HG03025 (cell line): Measurements from ENCODE around the gene SRP9.
A peak's percentile ranks its signal among the peaks of the same experiment; 100 is the strongest.

ENCODE experiments used
- ATAC-seq: cut with Tn5 transposase; IDR thresholded peaks from one replicate; pipeline ENCODE4 v1.9.1; 2021; ENCODE audit warnings: mild to moderate bottlenecking, moderate library complexity; ENCODE audit not compliant: unreplicated experiment, low FRiP score

SRP9 gene

GRCh38 chr1:225777583-225778336, at the start of gene SRP9:
Gene SRP9, plus strand, starts transcription at chr1:225777826. Its CDS starts 115 bp downstream, at chr1:225777941.
- ATAC-seq, result peak; percentile 98

DNA sequence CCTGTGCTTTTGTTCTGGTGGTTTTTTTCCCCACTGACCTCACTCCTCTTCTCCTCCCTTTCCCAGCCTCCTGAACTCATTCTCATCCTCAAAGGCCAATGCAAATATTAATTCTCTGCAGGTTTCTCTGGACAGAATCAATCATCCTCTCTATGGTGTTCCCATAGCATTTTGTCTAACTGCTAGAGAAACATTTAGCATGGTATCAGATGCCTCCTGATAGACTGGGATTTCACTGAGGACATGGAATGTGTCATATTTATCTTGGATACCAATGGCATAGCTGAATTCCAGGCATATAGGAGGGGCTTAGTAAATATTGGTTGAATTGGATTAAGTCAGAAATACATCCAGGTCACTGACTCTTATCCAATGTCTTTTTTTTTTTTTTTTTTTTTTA, 46.1 kb upstream of the SRP9 start:
- no peak for ATAC-seq

GRCh38 chr1:225733254-225733653, 44.4 kb upstream of the SRP9 start:
- no peak for ATAC-seq

GRCh38 chr1:225735252-225736149, 42.1 kb upstream of the SRP9 start:
- ATAC-seq, result no peak

GRCh38 chr1:225736437-225737098, 41.1 kb upstream of the SRP9 start:
- ATAC-seq, result no peak

DNA sequence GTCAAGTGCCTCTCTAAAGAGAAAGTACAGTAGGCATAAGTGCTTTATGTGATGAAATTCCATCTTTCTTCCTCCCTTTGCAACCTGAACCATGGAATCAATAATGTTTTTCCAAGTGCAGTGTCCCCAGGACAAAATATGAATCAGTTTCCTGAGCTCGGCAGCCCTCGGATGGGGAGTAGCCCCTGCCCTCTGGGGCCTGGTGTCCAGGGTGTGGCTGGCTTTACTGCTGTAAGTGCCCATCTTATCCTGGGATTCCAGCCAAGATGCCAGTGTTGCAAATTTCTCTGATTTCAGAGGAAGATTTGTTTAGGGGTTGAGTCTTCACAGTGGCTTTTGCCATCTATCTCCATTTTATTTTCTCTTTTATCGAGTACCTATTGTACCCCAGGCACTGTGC, 40.5 kb upstream of the SRP9 start:
- ATAC-seq, result no peak

DNA sequence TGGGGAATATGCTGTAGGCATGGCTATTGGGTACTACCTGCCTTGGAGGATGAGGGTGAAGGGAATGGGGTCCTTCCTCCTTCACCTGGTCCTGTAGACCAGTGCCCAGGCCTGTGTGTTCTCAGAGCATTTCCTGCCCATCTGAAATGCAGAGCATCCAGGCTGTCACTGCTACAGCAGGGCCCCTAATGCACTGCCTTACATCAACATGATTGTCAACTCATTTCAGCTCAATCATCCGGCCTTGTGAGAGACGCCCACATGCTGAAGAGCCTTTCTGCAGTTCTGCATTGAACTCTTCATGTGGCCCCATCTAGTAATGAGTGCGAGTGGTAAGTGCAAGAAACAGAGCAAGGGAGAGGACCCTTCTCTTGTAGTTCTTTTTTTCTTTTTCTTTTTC, 39.8 kb upstream of the SRP9 start:
- ATAC-seq, result no peak

DNA sequence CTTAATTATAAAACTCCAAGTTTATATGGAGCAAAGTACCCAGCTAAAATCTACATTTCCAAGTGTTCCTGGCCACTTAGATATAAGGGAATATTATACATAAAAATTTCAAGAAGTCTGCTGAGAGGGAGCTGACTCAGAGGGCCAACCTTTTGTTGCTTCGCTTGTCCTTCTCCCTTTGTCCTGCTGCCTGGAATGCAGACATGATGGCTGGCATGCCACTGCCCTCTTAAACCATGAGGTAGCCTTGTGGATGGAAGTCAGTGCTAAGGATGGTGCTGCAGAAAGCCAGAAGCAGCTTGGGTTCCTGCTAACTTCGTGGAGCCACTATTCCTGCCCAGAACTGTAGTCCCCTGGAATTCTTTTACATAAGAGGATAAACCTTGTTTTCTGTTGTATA, 38.9 kb upstream of the SRP9 start:
- no peak for ATAC-seq

DNA sequence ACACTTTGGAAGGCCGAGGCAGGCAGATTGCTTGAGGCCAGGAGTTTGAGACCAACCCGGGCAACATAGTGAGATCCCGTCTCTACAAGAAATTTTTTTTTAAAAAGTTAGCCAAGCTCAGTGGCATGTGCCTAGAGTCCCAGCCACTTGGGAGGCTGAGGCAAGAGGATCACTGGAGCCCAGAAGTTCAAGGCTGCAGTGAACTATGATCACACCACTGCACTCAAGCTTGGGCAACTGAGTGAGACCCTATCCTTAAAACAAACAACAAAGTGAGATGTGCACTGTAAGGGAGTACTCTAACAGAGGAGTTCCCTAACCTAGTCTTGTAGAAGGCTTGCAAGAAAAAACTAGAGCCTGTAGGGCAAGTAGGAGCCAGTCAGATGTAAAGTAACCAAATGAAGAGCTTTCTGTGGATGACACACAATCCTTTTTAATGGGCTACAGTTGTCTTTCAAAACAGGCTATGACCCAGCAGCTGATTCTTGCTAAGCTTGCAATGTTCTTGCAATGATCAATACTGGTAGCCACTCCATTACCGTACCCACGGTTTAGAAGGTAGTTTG, 38.0 kb upstream of the SRP9 start:
- ATAC-seq, result no peak

- no peak for ATAC-seq
Measured at GRCh38 chr1:225744745-225745144, 32.9 kb upstream of the SRP9 start.

DNA sequence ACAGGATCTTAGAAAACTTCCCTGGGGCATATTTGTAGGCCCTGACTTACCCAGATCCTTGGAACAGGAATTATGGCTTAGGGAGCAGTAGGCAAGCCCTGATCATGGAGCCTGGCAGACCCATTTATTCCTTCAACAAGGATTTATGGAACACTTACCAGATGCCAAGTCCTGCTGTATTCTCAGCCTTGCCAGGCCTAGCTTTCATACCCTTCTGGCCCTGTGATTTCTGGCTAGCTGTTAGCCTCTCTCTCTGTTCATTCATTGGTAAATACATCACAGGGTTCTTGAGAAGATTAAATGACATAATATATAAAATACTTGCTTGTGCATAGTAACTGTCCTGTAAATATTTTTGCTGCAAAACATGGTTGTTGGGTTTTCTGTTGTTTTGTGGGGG, 32.4 kb upstream of the SRP9 start:
- no peak for ATAC-seq

GRCh38 chr1:225746361-225747179, 31.1 kb upstream of the SRP9 start:
- no peak for ATAC-seq

DNA sequence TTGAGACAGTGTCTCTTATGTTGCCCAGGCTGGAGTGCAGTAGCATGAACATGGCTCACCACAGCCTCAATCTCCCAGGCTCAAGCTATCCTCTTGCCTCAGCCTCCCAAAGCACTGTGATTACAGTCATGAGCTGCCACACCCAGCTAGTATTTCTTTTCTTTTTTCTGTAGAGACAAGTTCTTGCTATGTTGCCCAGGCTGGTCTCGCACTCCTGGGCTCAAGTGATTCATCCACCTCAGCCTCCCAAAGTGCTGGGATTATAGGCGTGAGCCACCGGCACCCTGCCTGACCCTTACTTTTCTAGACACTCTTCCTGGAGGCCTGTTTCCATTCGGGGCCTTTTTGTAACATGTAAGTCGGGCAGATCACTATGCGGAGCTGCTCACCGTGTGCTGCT, 30.1 kb upstream of the SRP9 start:
- no peak for ATAC-seq

GRCh38 chr1:225748529-225748928, 29.1 kb upstream of the SRP9 start:
- no peak for ATAC-seq

DNA sequence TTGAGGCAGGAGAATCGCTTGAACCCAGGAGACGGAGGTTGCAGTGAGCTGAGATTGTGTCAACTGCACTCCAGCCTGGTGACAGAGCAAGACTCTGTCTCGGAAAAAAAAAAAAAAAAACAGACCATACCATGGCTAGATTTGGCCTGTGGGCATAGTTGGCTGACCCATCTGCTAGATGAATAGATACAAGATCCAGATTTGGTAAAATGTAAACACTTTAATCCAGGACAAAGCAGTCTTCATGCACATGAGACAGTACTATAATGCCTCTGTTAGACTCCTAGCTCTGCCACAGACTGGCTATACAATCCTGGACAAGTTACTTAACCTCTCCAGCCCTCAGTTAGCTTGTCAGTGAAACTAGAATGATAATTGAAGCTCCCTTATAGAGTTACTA, 27.9 kb upstream of the SRP9 start:
- ATAC-seq, result no peak

GRCh38 chr1:225750420-225750819, 27.2 kb upstream of the SRP9 start:
- ATAC-seq, result no peak

DNA sequence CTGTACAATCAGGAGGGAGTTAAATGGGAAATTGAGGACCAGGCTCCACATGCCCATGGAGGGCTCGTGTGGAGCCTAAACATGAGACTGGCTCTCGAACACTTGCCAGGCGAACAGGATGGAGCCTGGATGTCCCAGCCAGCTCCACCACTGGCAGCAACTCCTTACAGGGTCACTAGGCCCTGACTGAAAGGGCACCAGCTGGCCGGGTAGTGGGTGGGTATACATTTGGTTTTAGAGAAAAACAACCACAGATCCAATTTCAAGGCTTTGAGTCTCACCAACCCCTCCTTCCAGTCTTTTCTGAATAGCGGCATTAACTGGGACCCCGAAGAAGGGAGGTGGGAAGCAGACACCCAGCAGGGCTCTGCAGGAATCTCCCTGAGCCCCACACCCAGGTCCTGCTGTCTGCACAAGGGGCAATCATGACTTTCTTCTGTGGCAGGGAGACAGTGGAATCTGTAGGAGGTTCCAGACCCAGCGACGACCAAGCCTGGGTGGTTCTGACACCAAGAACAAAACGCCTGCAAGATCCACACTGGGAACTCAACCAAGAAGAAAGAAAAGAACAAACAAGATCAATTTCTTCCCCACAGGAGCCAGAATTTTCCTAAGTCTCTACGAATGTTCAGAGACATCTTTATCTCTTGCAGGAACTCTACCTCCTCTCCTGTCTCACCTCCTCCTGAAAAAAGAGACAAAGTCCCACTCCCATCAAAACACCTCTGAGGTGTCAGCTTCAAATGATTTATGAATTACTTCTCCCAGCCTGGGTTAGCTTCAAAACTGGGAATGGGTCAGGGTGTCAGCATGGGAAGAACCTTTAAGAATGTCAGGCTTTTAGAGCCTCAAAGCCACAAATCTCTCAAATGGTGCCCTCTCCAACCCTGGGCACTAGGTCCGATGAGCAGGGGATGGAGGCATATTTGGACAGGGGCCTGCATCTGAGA, 26.5 kb upstream of the SRP9 start:
- ATAC-seq, result no peak

GRCh38 chr1:225752245-225752644, 25.4 kb upstream of the SRP9 start:
- no peak for ATAC-seq
